GM18909 (cell line): ENCODE results near the gene ILK.

Experiments used
- ATAC-seq: cut with Tn5 transposase; IDR thresholded peaks from one replicate; pipeline ENCODE4 v1.9.1; 2021; ENCODE audit warnings: mild to moderate bottlenecking; ENCODE audit not compliant: unreplicated experiment, poor library complexity

The ILK gene

GRCh38 chr11:6654281-6655019 lies 50.9 kb downstream of the ILK start:
- no peak for ATAC-seq

- ATAC-seq, result no peak
Measured at GRCh38 chr11:6655020-6655789, 51.6 kb downstream of the ILK start.

- no peak for ATAC-seq
Measured at GRCh38 chr11:6655790-6656583, 52.4 kb downstream of the ILK start, which contains the start of gene DCHS1. Gene DCHS1, minus strand, starts transcription at chr11:6655809. Its CDS starts 14,196 bp downstream, at chr11:6641613.

- no peak for ATAC-seq
Measured at GRCh38 chr11:6656584-6656915, 53.0 kb downstream of the ILK start.

GRCh38 chr11:6656936-6657335 lies 53.4 kb downstream of the ILK start:
- ATAC-seq, result no peak

GRCh38 chr11:6657346-6657745 lies 53.8 kb downstream of the ILK start:
- no peak for ATAC-seq

- no peak for ATAC-seq
Measured at GRCh38 chr11:6658647-6659046, 55.1 kb downstream of the ILK start.
